H1 (cell line): ENCODE results near the gene OR51B6. TPM values are rescaled to one million over a fixed set of nuclear protein-coding genes. Genes with fewer than 3 reads are reported as not detected.

ENCODE experiments used
- CTCF ChIA-PET: fragments of 300-600 bp; sonication (Branson Sonifier 250); formaldehyde crosslinking; loops from one replicate; lab custom pipeline; 2021; ENCODE audit not compliant: partially characterized antibody; lab: Charles Lee
- POLR2A ChIA-PET: fragments of 300-600 bp; sonication (Branson Sonifier 250); formaldehyde crosslinking; loops from one replicate; lab custom pipeline; 2021; ENCODE audit warnings: inconsistent platforms; ENCODE audit not compliant: partially characterized antibody; lab: Charles Lee
- DNase-seq, 2 experiments: peaks; one replicate each; pipeline versions ENCODE4 v3.0.0 to v3.0.0-alpha.2; 2010 to 2022; ENCODE audit warnings: low spot score in 2 of 2, low read depth in 1 of 2, mixed read lengths in 1 of 2
- FAIRE-seq: peaks from 2 replicates; lab custom pipeline; 2011; peaks lifted over from hg19 to GRCh38; lab: Jason Lieb, UNC
- H2AFZ ChIP-seq: 2 replicates; pipeline ENCODE4 v1.8.1; 2012; ENCODE audit warnings: low read length, inconsistent platforms
- H2AK5ac ChIP-seq: 2 replicates; pipeline ENCODE4 v1.6.1; 2013; ENCODE audit warnings: low read depth, low read length
- H2BK120ac ChIP-seq: replicated peaks from 2 replicates; pipeline ENCODE3; 2013; ENCODE audit warnings: low read depth, low read length, inconsistent platforms
- H2BK12ac ChIP-seq: 2 replicates; pipeline ENCODE4 v1.6.1; 2013; ENCODE audit warnings: low read depth, low read length
- H2BK15ac ChIP-seq: 2 replicates; pipeline ENCODE4 v1.6.1; 2013; ENCODE audit warnings: low read length
- H2BK20ac ChIP-seq: 2 replicates; pipeline ENCODE4 v1.6.1; 2013; ENCODE audit warnings: low read length
- H2BK5ac ChIP-seq: 2 replicates; pipeline ENCODE4 v1.6.1; 2013; ENCODE audit warnings: low read depth, low read length
- H3K14ac ChIP-seq: 2 replicates; pipeline ENCODE4 v1.6.1; 2013; ENCODE audit warnings: inconsistent platforms; ENCODE audit not compliant: insufficient read length
- H3K18ac ChIP-seq: 2 replicates; pipeline ENCODE4 v1.6.1; 2013; ENCODE audit warnings: low read length; ENCODE audit errors: extremely low read depth
- H3K23ac ChIP-seq: 2 replicates; pipeline ENCODE4 v1.6.1; 2013; ENCODE audit warnings: inconsistent platforms; ENCODE audit not compliant: insufficient read length
- H3K23me2 ChIP-seq: 2 replicates; pipeline ENCODE4 v1.6.1; 2013; ENCODE audit warnings: low read depth, low read length
- H3K27ac ChIP-seq: 2 replicates; pipeline ENCODE4 v1.6.1; 2011; ENCODE audit warnings: low read depth, low read length, inconsistent platforms
- H3K27me3 ChIP-seq, 4 experiments: replicated peaks in 1 of 4; 1 replicate in 1 of 4; 2 replicates in 3 of 4; pipeline versions ENCODE4 v1.6.1 to v1.8.1; 2011 to 2013; ENCODE audit warnings: low read length in 3 of 4, mild to moderate bottlenecking in 3 of 4, inconsistent platforms in 2 of 4, mixed read lengths in 2 of 4, moderate library complexity in 1 of 4; ENCODE audit not compliant: control insufficient read depth in 3 of 4, insufficient read depth in 3 of 4; ENCODE audit errors: extremely low read depth in 1 of 4
- H3K36me3 ChIP-seq, 4 experiments: 2 replicates each; pipeline versions ENCODE4 v1.6.1 to v1.8.1; 2011 to 2013; ENCODE audit warnings: mild to moderate bottlenecking in 4 of 4, low read length in 3 of 4, moderate library complexity in 2 of 4, control low read depth in 1 of 4, inconsistent platforms in 1 of 4; ENCODE audit not compliant: insufficient read depth in 4 of 4, control insufficient read depth in 2 of 4
- H3K4ac ChIP-seq: replicated peaks from 2 replicates; pipeline ENCODE3; 2013; ENCODE audit warnings: low read length, low read depth, mixed read lengths, inconsistent platforms; ENCODE audit not compliant: insufficient read length
- H3K4me1 ChIP-seq, 4 experiments: replicated peaks in 1 of 4; 1 replicate in 1 of 4; 2 replicates in 3 of 4; pipeline versions ENCODE4 v1.6.1 to v1.8.1; 2011 to 2013; ENCODE audit warnings: low read length in 3 of 4, inconsistent platforms in 2 of 4, mixed read lengths in 1 of 4; ENCODE audit not compliant: insufficient read depth in 4 of 4, control insufficient read depth in 3 of 4
- H3K4me2 ChIP-seq, 2 experiments: 2 replicates each; pipeline versions ENCODE4 v1.6.1 to v1.8.1; 2011 to 2013; ENCODE audit warnings: low read depth in 2 of 2, low read length in 2 of 2, control low read depth in 1 of 2, inconsistent platforms in 1 of 2, mild to moderate bottlenecking in 1 of 2; ENCODE audit not compliant: insufficient read depth in 1 of 2
- H3K4me3 ChIP-seq, 4 experiments: fragments of 200-600, 300-600 bp in 1 of 4; sonication (generic), shearing (Covaris generic), sonication (Bioruptor Twin) in 1 of 4; 2 replicates each; pipeline versions ENCODE4 v1.5.1 to v1.8.1; 2011 to 2016; ENCODE audit warnings: low read length in 4 of 4, low read depth in 3 of 4, control low read depth in 2 of 4, inconsistent platforms in 2 of 4, mild to moderate bottlenecking in 2 of 4, mixed read lengths in 1 of 4, moderate library complexity in 1 of 4; ENCODE audit not compliant: insufficient read depth in 2 of 4; ENCODE audit errors: extremely low read depth in 1 of 4
- H3K56ac ChIP-seq: replicated peaks from 2 replicates; pipeline ENCODE3; 2013; ENCODE audit warnings: low read depth, mild to moderate bottlenecking, mixed read lengths, low read length, inconsistent platforms; ENCODE audit not compliant: insufficient read length
- H3K79me1 ChIP-seq: 2 replicates; pipeline ENCODE4 v1.6.1; 2013; ENCODE audit warnings: low read depth, low read length, control low read depth
- H3K79me2 ChIP-seq, 2 experiments: 2 replicates each; pipeline versions ENCODE4 v1.6.1 to v1.8.1; 2012 to 2013; ENCODE audit warnings: low read length in 2 of 2, mild to moderate bottlenecking in 2 of 2, inconsistent platforms in 1 of 2; ENCODE audit not compliant: insufficient read depth in 2 of 2, control insufficient read depth in 1 of 2
- H3K9ac ChIP-seq, 4 experiments: replicated peaks in 1 of 4; 1 replicate in 1 of 4; 2 replicates in 3 of 4; pipeline versions ENCODE4 v1.6.1 to v1.8.1; 2011 to 2013; ENCODE audit warnings: low read depth in 3 of 4, low read length in 3 of 4, control low read depth in 2 of 4, mild to moderate bottlenecking in 2 of 4, moderate library complexity in 2 of 4, inconsistent platforms in 1 of 4; ENCODE audit errors: extremely low read depth in 1 of 4
- H3K9me3 ChIP-seq, 2 experiments: 2 replicates each; pipeline versions ENCODE4 v1.6.1 to v1.8.1; 2012 to 2013; ENCODE audit warnings: mild to moderate bottlenecking in 2 of 2, moderate library complexity in 2 of 2, control low read depth in 1 of 2, inconsistent platforms in 1 of 2, low read depth in 1 of 2, low read length in 1 of 2, mixed read lengths in 1 of 2; ENCODE audit not compliant: insufficient read depth in 2 of 2
- H4K20me1 ChIP-seq, 2 experiments: replicated peaks in 1 of 2; 2 replicates each; pipeline versions ENCODE3 to v1.8.1; 2011 to 2013; ENCODE audit warnings: inconsistent platforms in 2 of 2, low read length in 2 of 2, mild to moderate bottlenecking in 1 of 2; ENCODE audit not compliant: insufficient read depth in 2 of 2, control insufficient read depth in 1 of 2
- H4K5ac ChIP-seq: 2 replicates; pipeline ENCODE4 v1.6.1; 2013; ENCODE audit warnings: low read length, low read depth, mixed read lengths, inconsistent platforms; ENCODE audit not compliant: insufficient read length
- H4K8ac ChIP-seq: 2 replicates; pipeline ENCODE4 v1.8.0; 2013; ENCODE audit warnings: mild to moderate bottlenecking, moderate library complexity, low read length, inconsistent platforms; ENCODE audit not compliant: insufficient read depth; ENCODE audit errors: extremely low read depth
- H4K91ac ChIP-seq: replicated peaks from 2 replicates; pipeline ENCODE3; 2013; ENCODE audit warnings: low read length, mixed read lengths, inconsistent platforms; ENCODE audit not compliant: insufficient read length
- CTCF ChIP-seq, 3 experiments: IDR thresholded peaks; 1 replicate in 2 of 3; 2 replicates in 1 of 3; pipeline versions ENCODE4 v1.5.1 to v1.6.1; 2011; ENCODE audit warnings: low read length in 3 of 3, mild to moderate bottlenecking in 3 of 3, inconsistent platforms in 2 of 3, low read depth in 1 of 3, moderate library complexity in 1 of 3; ENCODE audit not compliant: insufficient read depth in 1 of 3; ENCODE audit errors: control extremely low read depth in 1 of 3
- JUND ChIP-seq: IDR thresholded peaks from 2 replicates; pipeline ENCODE4 v1.6.1; 2011; ENCODE audit warnings: mild to moderate bottlenecking, improper control_type of control experiment, low read length
- KDM1A ChIP-seq: fragments of 200-600, 300-600 bp; sonication (generic); IDR thresholded peaks from 2 replicates; pipeline ENCODE4 v1.7.1; 2016; ENCODE audit warnings: mild to moderate bottlenecking, low read length, borderline replicate concordance
- RAD21 ChIP-seq, 2 experiments: IDR thresholded peaks in 1 of 2; conservative IDR thresholded peaks in 1 of 2; 2 replicates each; pipeline ENCODE4 v1.6.1; 2011; ENCODE audit warnings: low read depth in 2 of 2, low read length in 2 of 2, improper control_type of control experiment in 1 of 2, inconsistent platforms in 1 of 2, mild to moderate bottlenecking in 1 of 2, moderate library complexity in 1 of 2
- WGBS, 2 experiments: shearing (Covaris generic) in 1 of 2; methylation state at CpG; one replicate each; pipeline versions ENCODE4 v1.1.6 to v1.1.7; 2013 to 2015; ENCODE audit warnings: low lambda C conversion rate in 2 of 2, mixed read lengths in 2 of 2, inconsistent platforms in 1 of 2, low coverage in 1 of 2, missing lambda C conversion rate in 1 of 2; ENCODE audit not compliant: insufficient replicate concordance in 2 of 2, insufficient coverage in 1 of 2, insufficient read length in 1 of 2; ENCODE audit errors: extremely low coverage in 1 of 2, missing lambda C conversion rate in 1 of 2; 5-methylcytosine and 5-hydroxymethylcytosine counted together
- polyA plus RNA-seq, 7 experiments: library from polyadenylated mRNA; depleted of rRNA in 3 of 7; stranded (reverse) in 5 of 7; unstranded in 2 of 7; fragments of >200 nt in 5 of 7; fragments of 200-250 nt in 2 of 7; gene quantifications; 1 replicate in 5 of 7; 2 replicates in 1 of 7; 4 replicates in 1 of 7; pipeline versions ENCODE4 v1.2.1 to v1.2.3, GENCODE V29; 2011 to 2013; ENCODE audit warnings: missing spikeins in 2 of 7, mixed read lengths in 2 of 7
- total RNA-seq: library from RNA; stranded (reverse); fragmentation: NEBNext Ultra II Directional; extraction: Animal tissue kit (Norgen Biotek cat#: 25700); gene quantifications from 2 replicates; pipeline ENCODE4 v1.2.1, GENCODE V29; 2021

OR51B6 gene
- total and polyA plus RNA-seq, 2 of the 8 experiments (the other 6 are each of a cell fraction or from before 2014, with no cell fraction given): not detected

- no peak overlapping the region for H3K4me3 ChIP-seq
- no peaks in the 10 kb centered on the region for H3K27me3 ChIP-seq
- no peak overlapping the region for H2BK120ac ChIP-seq
- H3K79me1 ChIP-seq: no peaks in the 10 kb centered on the region
- H4K20me1 ChIP-seq: no peaks in the 10 kb centered on the region
- no peak overlapping the region for H4K5ac ChIP-seq
- no peak overlapping the region for H3K18ac ChIP-seq
- no peak overlapping the region for H3K56ac ChIP-seq
- no peak overlapping the region for H2BK20ac ChIP-seq
- H3K23me2 ChIP-seq: no peaks in the 10 kb centered on the region
- H2BK5ac ChIP-seq: no peak overlapping the region
- H4K8ac ChIP-seq: no peak overlapping the region
- ChIA-PET CTCF (interaction anchor here (0.6 to 1.6 kb wide), 8 partner anchors 12 to 753 kb away, joined by 3 to 8 read pairs (median 3); partner anchors contain the start of gene OR51D1), POLR2A (no interaction called here)
- FAIRE-seq (no peak), DNase-seq (no peak)
- H2AFZ ChIP-seq: no peak overlapping the region
- H2BK12ac ChIP-seq: no peak overlapping the region
- no peak overlapping the region for H3K4me2 ChIP-seq
- no peak overlapping the region; the same call in 1 of the 2 replicates for H2AK5ac ChIP-seq
- no peak overlapping the region for H3K9ac ChIP-seq
- TF ChIP-seq JUND (no peak), RAD21 (IDR thresholded peaks at IDR 0.05 in 1 of 2, conservative IDR thresholded peaks at IDR 0.05 in 1 of 2; ENCODE audit: low read depth in 2 of 2, low read length in 2 of 2) (peak; percentile 10 to 17; a peak in 1 of 4 replicates), KDM1A (no peak), CTCF (IDR thresholded peaks at IDR 0.05; ENCODE audit: control extremely low read depth in 1 of 3, insufficient read depth in 1 of 3, low read depth in 1 of 3, low read length in 3 of 3) (peak in 1 of 3 experiments; percentile 25; a peak in 1 of 4 replicates)
- no peak overlapping the region for H4K91ac ChIP-seq
- H3K23ac ChIP-seq: no peak overlapping the region
- no peak overlapping the region for H3K14ac ChIP-seq
- H3K27ac ChIP-seq: no peak overlapping the region
- H3K4ac ChIP-seq: no peak overlapping the region
- H3K4me1 ChIP-seq: peaks cover 0 to 4% (median 0%) of the 10 kb centered on the region in 4 experiments; a peak in 1 of 7 replicates
- H3K36me3 ChIP-seq: no peaks in the 10 kb centered on the region
- no peaks in the 10 kb centered on the region for H3K9me3 ChIP-seq
- no peaks in the 10 kb centered on the region for H3K79me2 ChIP-seq
- 86% methylated on average over 2 of the region's 2 CpGs; no CpG with 5 or more reads in 1 of the 2 experiments for WGBS, 2 experiments
- H2BK15ac ChIP-seq: no peak overlapping the region
Measured at GRCh38 chr11:5390210-5390609, 38.9 kb downstream of the OR51B6 start.
